ENCODE results near the gene CSK. TPM values are rescaled to one million over a fixed set of nuclear protein-coding genes. Genes with fewer than 3 reads are reported as not detected.

The CSK gene
- total RNA-seq, 1 donor from 2014 or later: 65.6 TPM

DNA sequence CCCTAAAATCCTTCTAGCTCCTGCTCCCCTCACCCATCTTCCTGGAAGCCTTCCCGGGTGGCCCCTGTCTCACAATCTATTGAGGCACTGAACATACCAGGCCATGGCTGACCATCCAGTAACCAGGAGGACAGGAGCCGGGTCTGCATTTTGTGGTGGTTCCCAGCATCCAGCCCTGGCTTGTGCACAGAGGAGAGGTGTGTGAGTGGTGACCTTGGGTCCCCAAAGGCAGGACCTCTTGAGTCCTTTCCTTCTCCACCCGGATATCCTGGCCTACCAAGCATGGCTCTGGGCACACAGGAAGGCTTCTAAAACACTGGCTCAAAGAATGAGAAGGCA is 7.8 kb downstream of the CSK start:
- intact Hi-C loops (cut with DNase I): no loop called here
- ATAC-seq (no peak), DNase-seq (no peak)
- Histone ChIP-seq H3K4me1 (peaks cover 87% of the 10 kb centered on the region), H3K4me3 (peak overlapping the region; percentile 29), H3K36me3 (no peaks in the 10 kb centered on the region), H3K27me3 (no peaks in the 10 kb centered on the region), H3K9me3 (no peaks in the 10 kb centered on the region), H3K27ac (peak overlapping the region; percentile 84)
- TF ChIP-seq, protein P1, sequence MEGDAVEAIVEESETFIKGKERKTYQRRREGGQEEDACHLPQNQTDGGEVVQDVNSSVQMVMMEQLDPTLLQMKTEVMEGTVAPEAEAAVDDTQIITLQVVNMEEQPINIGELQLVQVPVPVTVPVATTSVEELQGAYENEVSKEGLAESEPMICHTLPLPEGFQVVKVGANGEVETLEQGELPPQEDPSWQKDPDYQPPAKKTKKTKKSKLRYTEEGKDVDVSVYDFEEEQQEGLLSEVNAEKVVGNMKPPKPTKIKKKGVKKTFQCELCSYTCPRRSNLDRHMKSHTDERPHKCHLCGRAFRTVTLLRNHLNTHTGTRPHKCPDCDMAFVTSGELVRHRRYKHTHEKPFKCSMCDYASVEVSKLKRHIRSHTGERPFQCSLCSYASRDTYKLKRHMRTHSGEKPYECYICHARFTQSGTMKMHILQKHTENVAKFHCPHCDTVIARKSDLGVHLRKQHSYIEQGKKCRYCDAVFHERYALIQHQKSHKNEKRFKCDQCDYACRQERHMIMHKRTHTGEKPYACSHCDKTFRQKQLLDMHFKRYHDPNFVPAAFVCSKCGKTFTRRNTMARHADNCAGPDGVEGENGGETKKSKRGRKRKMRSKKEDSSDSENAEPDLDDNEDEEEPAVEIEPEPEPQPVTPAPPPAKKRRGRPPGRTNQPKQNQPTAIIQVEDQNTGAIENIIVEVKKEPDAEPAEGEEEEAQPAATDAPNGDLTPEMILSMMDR (IDR thresholded peaks at IDR 0.05): no peak

DNA sequence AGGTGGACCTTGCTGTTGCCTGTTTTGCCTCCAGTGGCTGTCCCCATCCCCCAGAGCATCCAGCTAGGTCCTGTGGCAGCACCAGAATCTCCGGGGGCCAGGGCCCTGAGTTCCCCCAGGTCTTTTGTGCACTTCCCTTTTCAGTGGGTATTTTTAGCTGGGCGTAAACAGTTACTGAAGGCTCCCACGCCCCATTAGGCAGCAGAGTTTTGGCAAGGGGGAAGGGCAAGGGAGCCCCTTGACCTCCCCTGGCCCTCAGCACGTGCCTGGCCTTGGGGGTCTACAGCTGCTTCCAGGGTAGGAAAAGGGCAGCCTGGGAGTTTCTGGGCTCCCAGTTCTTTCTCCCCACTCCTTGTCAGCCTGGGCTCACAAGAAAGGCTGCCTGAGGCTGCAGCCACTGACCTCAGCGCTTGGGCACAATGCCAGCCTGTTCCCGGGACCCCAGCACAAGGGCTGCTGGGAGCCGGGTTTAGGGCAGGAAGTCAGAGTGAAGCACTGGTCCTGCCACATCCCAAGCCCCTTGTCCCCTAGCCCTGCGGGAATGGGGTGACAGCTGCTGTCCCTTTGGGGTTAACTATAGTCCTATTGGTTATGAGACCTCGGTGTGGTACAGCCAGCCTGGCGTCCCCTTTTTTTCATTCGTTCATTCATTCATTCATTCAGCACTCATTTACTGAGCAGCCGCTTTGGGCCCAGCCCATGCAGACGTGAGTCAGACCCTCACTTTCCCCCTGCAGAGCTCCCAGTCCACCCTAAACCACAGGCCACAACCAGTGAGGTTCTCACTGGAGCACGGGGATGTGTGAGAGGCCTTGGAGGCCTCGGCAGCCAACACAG is 8.4 kb downstream of the CSK start:
- DNase-seq: peak; percentile 82
- H3K36me3 ChIP-seq: no peaks in the 10 kb centered on the region
- H3K4me1 ChIP-seq: peaks cover 81% of the 10 kb centered on the region
- ATAC-seq: peak; percentile 5
- TF ChIP-seq, protein P1 (IDR thresholded peaks at IDR 0.05): no peak
- peak overlapping the region; percentile 84 for H3K27ac ChIP-seq
- no peaks in the 10 kb centered on the region for H3K9me3 ChIP-seq
- intact Hi-C loops (cut with DNase I): no loop called here
- peak overlapping the region; percentile 29 for H3K4me3 ChIP-seq
- no peaks in the 10 kb centered on the region for H3K27me3 ChIP-seq

DNA sequence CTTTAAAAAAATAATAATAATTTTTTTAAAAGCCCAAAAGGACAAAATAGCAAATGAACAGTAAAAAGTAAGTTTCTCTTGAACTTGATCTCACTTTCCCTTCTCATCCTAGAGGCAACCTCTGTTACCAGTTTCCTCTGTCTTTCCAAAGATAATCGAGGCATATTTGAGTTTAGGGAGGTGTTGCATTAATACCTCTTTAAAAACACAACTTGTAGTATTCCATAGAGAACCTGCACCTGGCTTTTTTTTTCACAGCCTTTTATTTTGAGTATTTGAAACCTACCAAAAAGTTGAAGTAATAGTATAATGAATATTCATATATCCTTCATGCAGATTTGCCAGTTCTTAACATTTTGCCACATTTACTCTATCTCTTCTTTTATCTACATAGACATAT is 9.1 kb downstream of the CSK start:
- intact Hi-C loops (cut with DNase I): no loop called here
- peak overlapping the region; percentile 84 for H3K27ac ChIP-seq
- H3K4me1 ChIP-seq: peaks cover 77% of the 10 kb centered on the region
- ATAC-seq: no peak
- no peaks in the 10 kb centered on the region for H3K27me3 ChIP-seq
- TF ChIP-seq, protein P1 (IDR thresholded peaks at IDR 0.05): no peak
- H3K36me3 ChIP-seq: no peaks in the 10 kb centered on the region
- no peaks in the 10 kb centered on the region for H3K9me3 ChIP-seq
- DNase-seq: no peak
- H3K4me3 ChIP-seq: no peak overlapping the region

DNA sequence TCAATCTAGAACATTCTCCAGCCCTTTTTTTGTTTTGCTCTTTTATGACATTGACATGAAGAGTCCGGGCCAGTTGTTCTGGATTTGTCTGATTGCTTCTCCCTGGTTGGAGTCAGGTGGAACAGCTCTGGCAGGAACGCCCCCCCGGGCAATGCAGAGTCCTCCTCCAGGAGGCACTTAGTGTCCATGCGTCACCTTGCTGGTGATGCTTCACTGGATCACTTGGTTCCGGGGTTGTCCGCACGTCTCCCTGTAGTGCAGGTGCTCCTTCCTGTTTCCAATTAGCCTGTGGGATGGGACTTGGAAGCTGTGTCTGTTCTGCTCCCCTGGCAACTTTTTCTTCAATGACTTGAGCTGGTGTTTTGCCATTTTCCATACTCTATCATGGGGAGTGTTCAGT is 9.8 kb downstream of the CSK start:
- intact Hi-C loops (cut with DNase I): no loop called here
- no peak overlapping the region for H3K4me3 ChIP-seq
- no peaks in the 10 kb centered on the region for H3K27me3 ChIP-seq
- no peak for DNase-seq
- H3K36me3 ChIP-seq: no peaks in the 10 kb centered on the region
- ATAC-seq: no peak
- peaks cover 70% of the 10 kb centered on the region for H3K4me1 ChIP-seq
- TF ChIP-seq, protein P1 (IDR thresholded peaks at IDR 0.05): no peak
- peak overlapping the region; percentile 12 for H3K27ac ChIP-seq
- H3K9me3 ChIP-seq: no peaks in the 10 kb centered on the region

DNA sequence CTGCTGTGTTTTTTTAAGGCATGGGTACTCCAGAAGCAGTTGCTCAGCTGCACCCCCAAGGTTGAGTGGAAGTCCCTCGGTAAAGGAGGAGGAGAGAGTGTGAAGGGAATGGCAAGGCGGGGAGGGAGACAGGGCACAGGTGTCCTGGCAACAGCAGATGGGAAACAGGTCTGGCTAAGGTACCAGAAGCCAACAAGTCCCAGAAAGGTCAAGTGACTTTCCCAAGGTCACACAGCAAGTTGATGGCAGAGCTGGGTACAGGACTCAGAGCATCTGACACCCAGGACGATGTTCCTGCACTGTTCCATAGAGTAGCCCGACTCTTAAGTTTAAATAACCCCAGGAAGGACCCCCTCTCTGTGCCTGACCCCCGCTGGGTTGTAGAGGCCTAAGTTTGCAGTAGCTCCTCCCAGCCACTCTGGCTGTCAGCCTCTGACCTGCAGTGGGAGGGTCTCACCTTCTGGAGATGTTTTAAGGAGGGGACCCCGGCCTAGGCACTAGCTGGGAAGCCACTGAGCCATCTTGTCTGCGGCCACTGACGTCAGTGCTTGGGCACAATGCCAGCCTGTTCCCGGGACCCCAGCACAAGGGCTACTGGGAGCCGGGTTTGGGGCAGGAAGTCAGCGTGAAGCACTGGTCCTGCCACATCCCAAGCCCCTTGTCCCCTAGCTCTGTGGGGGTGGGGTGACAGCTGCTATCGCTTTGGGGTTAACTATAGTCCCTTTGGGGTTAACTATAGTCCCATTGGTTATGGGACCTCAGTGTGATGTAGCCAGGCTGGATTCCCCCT is 10.5 kb downstream of the CSK start:
- Histone ChIP-seq H3K27me3 (no peaks in the 10 kb centered on the region), H3K9me3 (no peaks in the 10 kb centered on the region), H3K4me1 (peaks cover 63% of the 10 kb centered on the region), H3K36me3 (no peaks in the 10 kb centered on the region), H3K27ac (peak overlapping the region; percentile 12), H3K4me3 (no peak overlapping the region)
- TF ChIP-seq, protein P1 (IDR thresholded peaks at IDR 0.05): no peak
- no peak for DNase-seq
- no peak for ATAC-seq
- intact Hi-C loops (cut with DNase I): no loop called here
